HUES48 (cell line): ENCODE measurements around the gene RAB29.
A peak's percentile ranks its signal among the peaks of the same experiment; 100 is the strongest.

Source experiments
- H3K27ac ChIP-seq: one replicate; pipeline ENCODE4 v1.7.0; 2013; ENCODE audit warnings: low read depth, low read length, inconsistent platforms
- H3K27me3 ChIP-seq: 2 replicates; pipeline ENCODE4 v1.6.1; 2013; ENCODE audit warnings: mild to moderate bottlenecking, low read length; ENCODE audit not compliant: control insufficient read depth, insufficient read depth
- H3K36me3 ChIP-seq: 2 replicates; pipeline ENCODE4 v1.6.1; 2013; ENCODE audit warnings: low read length; ENCODE audit not compliant: control insufficient read depth, insufficient read depth
- H3K4me1 ChIP-seq: 2 replicates; pipeline ENCODE4 v1.6.1; 2013; ENCODE audit warnings: mild to moderate bottlenecking, low read length; ENCODE audit not compliant: control insufficient read depth, insufficient read depth
- H3K4me3 ChIP-seq: 2 replicates; pipeline ENCODE4 v1.5.1; 2013; ENCODE audit warnings: mild to moderate bottlenecking, low read depth, low read length
- H3K9ac ChIP-seq: 2 replicates; pipeline ENCODE4 v1.6.1; 2013; ENCODE audit warnings: mild to moderate bottlenecking, low read depth, low read length, moderate library complexity
- H3K9me3 ChIP-seq: 2 replicates; pipeline ENCODE4 v1.6.1; 2013; ENCODE audit warnings: low read length; ENCODE audit not compliant: control insufficient read depth, insufficient read depth

RAB29 gene

DNA sequence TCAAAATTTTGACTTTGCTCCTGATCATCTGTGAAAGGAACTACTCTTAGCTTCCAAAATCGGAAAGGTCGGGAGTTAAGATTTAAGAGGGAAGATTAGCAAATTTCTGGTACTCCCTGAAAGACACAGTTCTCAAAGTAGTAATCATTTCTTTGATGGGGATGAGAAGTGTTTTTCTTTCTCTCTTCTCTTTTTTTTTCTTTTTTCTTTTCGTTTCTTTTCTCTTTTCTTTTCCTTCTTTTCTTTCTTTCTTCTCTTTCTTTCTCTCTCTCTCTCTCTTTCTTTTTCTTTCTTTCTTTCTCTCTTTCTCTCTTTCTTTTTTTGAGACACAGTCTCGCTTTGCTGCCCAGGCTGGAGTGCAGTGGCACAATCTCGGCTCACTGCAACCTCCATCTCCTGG, 5.1 kb upstream of the RAB29 start:
- H3K9ac ChIP-seq = no peak overlapping the region
- H3K36me3 ChIP-seq = no peaks in the 10 kb centered on the region
- peaks cover 10% of the 10 kb centered on the region; the same call in 1 of the 2 replicates for H3K27me3 ChIP-seq
- H3K4me1 ChIP-seq = no peaks in the 10 kb centered on the region
- H3K9me3 ChIP-seq = no peaks in the 10 kb centered on the region; the same call in 1 of the 2 replicates
- H3K27ac ChIP-seq = no peak overlapping the region
- no peak overlapping the region for H3K4me3 ChIP-seq

DNA sequence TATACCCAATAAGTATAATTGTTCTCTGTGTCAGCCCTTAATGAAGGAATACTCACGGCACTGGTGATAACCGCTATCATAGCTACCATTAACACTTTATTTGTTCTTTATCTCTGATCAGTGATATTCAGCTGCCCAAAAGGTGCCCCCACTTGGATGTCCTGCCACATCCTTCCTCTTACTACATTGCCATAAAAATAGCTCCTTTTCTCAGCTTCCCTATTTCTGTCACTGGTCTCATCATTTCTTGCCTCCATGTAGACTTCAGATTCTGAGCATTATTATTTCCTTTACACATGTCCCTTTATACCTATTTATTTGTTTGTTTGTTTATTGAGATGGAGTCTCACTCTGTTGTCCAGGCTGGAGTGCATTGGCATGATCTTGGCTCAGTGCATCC, 2.7 kb upstream of the RAB29 start:
- no peaks in the 10 kb centered on the region for H3K36me3 ChIP-seq
- no peak overlapping the region for H3K4me3 ChIP-seq
- H3K27me3 ChIP-seq = peaks cover 29% of the 10 kb centered on the region
- no peak overlapping the region for H3K27ac ChIP-seq
- H3K9me3 ChIP-seq = no peaks in the 10 kb centered on the region; the same call in 1 of the 2 replicates
- peaks cover 7% of the 10 kb centered on the region; the same call in 1 of the 2 replicates for H3K4me1 ChIP-seq
- H3K9ac ChIP-seq = no peak overlapping the region

DNA sequence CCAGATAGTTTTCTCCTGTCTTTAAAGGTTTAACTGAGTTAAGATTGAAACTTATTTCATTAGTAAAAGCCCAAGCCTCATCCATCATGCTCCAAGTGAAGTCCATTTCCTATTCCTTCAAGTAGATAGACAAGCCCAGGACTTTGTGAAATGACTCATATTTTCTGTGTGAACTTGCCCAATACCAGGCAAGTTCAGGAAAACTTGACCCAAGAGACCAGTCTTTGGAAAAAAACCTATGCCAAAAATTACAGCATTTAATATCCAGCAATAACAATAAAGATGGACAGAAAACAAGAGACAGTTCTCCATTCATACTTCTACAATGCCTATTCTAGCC, 405 bp upstream of the RAB29 start:
- Histone ChIP-seq H3K9ac (no peak overlapping the region), H3K27me3 (peaks cover 29% of the 10 kb centered on the region), H3K36me3 (no peaks in the 10 kb centered on the region), H3K4me1 (peaks cover 7% of the 10 kb centered on the region; the same call in 1 of the 2 replicates), H3K4me3 (0 out of 2 replicates have a peak overlapping the region, but pooled peaks have one; percentile 33), H3K27ac (no peak overlapping the region), H3K9me3 (no peaks in the 10 kb centered on the region; the same call in 1 of the 2 replicates)

DNA sequence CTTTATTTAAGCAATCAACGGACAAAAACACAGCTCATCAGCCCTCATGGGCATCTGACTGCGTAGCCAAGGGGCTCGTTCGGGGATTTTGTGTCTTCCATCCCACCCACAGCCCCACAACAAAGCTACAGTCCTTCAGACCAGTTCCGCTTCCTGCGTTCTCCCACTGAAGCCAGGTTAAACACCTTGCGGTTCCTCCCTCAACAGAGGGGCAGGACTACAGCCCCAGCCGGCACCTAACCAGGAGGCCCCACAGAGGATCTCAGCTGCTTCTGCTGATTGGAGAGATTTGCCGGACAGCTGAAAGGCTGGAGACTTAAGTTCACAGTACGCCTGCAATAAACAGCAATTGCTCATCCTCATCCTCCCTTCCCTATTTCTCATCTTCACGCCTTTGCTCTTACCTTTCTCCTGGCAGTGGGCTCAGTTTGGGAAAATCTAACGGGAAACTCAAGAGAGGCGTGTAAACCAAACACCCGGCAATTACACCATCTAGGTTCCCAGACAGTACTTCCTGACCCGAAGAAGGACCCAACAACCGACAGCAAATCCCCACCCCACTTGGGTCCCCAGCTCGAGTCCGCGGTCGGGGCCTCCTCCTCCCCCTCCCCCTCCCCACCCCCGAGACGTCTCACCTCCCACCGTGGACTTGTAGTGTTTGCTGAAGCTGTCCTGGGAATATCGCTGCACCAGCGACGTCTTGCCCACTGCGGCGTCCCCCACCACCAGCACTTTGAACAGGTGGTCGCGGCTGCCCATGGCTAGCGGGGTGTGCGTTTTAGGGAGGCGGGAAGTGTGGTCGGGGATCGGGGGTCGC, 876 bp downstream of the RAB29 start:
- H3K27me3 ChIP-seq = peaks cover 29% of the 10 kb centered on the region
- peak overlapping the region; percentile 84 for H3K4me3 ChIP-seq
- peaks cover 7% of the 10 kb centered on the region; the same call in 1 of the 2 replicates for H3K4me1 ChIP-seq
- no peaks in the 10 kb centered on the region; the same call in 1 of the 2 replicates for H3K9me3 ChIP-seq
- H3K27ac ChIP-seq = no peak overlapping the region
- H3K9ac ChIP-seq = no peak overlapping the region
- no peaks in the 10 kb centered on the region for H3K36me3 ChIP-seq

DNA sequence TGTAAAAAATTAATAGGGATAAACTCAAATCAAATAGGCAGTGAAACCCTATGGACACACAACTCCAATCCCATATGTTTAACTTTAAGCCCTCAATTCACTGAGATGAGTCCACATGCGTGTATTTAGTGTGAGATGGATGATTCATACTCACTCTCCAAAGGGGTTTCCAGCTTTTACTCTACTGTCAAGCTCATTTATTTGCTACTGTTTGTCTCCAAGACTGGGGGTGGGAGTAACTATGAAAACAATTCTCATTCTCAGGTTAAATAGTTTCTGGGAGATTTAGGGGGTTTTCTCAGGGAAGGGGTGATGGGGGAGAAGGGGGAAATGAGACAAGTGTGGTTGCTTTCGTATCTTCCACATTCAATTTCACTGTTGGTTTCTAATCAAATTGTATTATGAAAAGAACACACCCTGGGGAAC, 2.7 kb downstream of the RAB29 start:
- no peaks in the 10 kb centered on the region; the same call in 1 of the 2 replicates for H3K9me3 ChIP-seq
- no peak overlapping the region for H3K27ac ChIP-seq
- peaks cover 29% of the 10 kb centered on the region for H3K27me3 ChIP-seq
- H3K36me3 ChIP-seq = no peaks in the 10 kb centered on the region
- H3K4me1 ChIP-seq = peaks cover 7% of the 10 kb centered on the region; the same call in 1 of the 2 replicates
- H3K4me3 ChIP-seq = no peak overlapping the region
- no peak overlapping the region for H3K9ac ChIP-seq

DNA sequence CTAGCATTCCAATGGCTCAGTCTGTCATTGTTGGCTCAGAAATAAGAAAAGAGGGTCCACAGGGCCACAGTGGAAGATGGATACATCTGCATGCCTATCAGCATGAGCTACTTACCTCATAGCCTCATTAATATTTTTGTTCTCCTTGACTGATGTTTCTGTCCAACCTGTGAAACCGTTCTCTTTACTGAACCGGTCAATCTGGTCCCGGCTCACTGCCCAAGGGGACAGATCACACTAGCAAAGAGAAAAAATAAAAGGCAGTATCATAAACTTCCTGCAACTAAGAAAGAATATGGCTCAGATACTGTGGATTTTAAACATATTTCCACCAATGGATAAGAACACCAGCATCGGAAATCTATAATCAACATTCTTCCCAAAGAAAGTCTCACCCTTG, 4.7 kb downstream of the RAB29 start:
- H3K27me3 ChIP-seq = peaks cover 21% of the 10 kb centered on the region
- H3K27ac ChIP-seq = no peak overlapping the region
- no peak overlapping the region for H3K9ac ChIP-seq
- no peaks in the 10 kb centered on the region for H3K9me3 ChIP-seq
- H3K4me3 ChIP-seq = no peak overlapping the region
- peaks cover 7% of the 10 kb centered on the region; the same call in 1 of the 2 replicates for H3K4me1 ChIP-seq
- H3K36me3 ChIP-seq = no peaks in the 10 kb centered on the region

DNA sequence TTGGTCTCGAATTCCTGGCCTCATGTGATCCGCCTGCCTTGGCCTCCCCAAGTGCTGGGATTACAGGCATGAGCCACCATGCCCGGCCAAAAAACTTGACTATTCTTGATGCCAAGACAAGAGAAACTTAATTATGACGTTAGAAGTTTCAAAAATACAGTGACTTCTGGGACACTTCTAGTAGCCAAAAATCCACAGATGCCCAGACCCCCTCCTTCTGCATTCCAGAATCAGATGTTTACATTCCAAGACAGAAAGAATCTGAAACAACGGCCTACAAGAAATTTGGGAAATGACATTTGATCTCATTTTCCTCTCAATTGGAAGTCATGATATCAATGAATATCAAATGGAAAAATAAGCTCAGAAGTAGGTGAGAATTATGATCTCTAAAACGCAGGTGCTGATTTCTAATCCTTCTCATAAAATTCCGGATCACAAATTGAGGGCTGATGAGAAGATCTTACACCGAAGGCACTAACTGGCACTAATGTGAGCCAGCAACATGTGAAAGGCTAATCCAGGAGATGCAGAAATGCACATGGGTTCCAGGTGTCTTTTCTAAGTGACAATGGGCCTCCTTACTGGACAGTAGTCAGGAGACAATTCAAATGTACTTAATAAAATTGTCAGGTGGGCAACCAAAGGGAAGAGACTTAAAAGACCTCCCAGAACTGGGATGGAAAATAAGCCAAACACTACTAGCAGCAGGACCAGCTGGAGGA, 5.5 kb downstream of the RAB29 start:
- H3K36me3 ChIP-seq = no peaks in the 10 kb centered on the region
- H3K9ac ChIP-seq = no peak overlapping the region
- no peak overlapping the region for H3K4me3 ChIP-seq
- no peaks in the 10 kb centered on the region for H3K9me3 ChIP-seq
- H3K27me3 ChIP-seq = peaks cover 15% of the 10 kb centered on the region
- no peak overlapping the region for H3K27ac ChIP-seq
- H3K4me1 ChIP-seq = peaks cover 7% of the 10 kb centered on the region; the same call in 1 of the 2 replicates

DNA sequence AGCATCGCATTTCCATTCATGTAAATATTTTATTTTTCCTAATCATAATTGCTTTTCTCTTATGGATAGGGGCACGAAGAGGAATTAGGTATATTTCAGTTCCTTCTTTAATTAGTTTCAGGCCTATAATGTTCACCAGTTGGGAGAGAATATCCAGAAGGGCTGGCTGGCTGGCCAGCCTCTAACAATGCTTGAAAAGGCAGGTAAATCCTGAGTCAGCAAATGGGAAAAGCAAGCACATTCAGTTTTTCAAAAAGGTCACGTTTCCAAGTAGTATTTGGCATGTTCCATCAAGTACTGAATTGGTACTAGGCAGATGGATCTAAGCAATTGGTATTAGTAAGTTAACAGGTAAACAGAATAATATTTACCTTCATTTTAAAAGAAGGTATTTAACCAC, 8.0 kb downstream of the RAB29 start:
- no peaks in the 10 kb centered on the region for H3K9me3 ChIP-seq
- no peak overlapping the region for H3K27ac ChIP-seq
- H3K4me1 ChIP-seq = no peaks in the 10 kb centered on the region
- no peak overlapping the region for H3K4me3 ChIP-seq
- no peaks in the 10 kb centered on the region for H3K27me3 ChIP-seq
- H3K9ac ChIP-seq = no peak overlapping the region
- H3K36me3 ChIP-seq = no peaks in the 10 kb centered on the region

DNA sequence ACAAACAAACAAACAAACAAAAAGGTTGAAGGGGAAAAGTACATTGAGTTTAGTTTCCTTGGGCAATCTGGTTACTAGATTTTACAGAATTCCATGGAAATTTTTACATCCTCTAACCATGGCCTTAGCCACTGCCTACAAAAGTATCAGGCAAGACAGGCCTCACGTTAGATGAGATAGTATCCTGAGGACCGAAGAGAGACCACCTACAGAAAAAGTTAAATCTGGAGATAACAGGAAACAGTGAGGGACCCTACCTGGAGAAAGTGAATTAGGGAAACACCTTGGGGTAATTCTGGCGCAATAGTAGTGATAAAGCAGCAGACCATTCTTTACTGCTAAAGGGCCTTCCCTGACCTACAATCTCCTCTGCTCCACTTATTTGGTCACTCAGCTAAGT, 8.7 kb downstream of the RAB29 start:
- Histone ChIP-seq H3K9ac (no peak overlapping the region), H3K4me1 (no peaks in the 10 kb centered on the region), H3K27ac (no peak overlapping the region), H3K9me3 (no peaks in the 10 kb centered on the region), H3K27me3 (no peaks in the 10 kb centered on the region), H3K4me3 (no peak overlapping the region), H3K36me3 (no peaks in the 10 kb centered on the region)

DNA sequence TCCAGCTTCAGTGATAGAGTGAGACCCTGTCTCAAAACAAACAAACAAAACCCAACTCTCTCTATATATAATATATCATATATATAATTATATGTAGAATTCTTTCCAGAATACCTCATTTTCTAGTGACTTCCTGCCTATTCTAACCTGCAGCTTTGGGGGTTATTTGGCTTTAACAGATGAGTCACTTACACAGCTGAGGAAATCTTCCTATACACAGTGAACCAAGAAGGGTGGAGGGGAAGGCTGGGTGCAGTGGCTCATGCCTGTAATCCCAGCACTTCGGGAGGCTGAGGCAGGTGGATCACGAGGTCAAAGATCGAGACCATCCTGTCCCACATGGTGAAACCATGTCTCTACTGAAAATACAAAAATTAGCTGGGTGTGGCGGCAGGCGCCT, 9.2 kb downstream of the RAB29 start:
- H3K27me3 ChIP-seq = no peaks in the 10 kb centered on the region
- no peaks in the 10 kb centered on the region for H3K36me3 ChIP-seq
- no peak overlapping the region for H3K4me3 ChIP-seq
- H3K9me3 ChIP-seq = no peaks in the 10 kb centered on the region
- H3K4me1 ChIP-seq = no peaks in the 10 kb centered on the region
- H3K27ac ChIP-seq = no peak overlapping the region
- no peak overlapping the region for H3K9ac ChIP-seq

DNA sequence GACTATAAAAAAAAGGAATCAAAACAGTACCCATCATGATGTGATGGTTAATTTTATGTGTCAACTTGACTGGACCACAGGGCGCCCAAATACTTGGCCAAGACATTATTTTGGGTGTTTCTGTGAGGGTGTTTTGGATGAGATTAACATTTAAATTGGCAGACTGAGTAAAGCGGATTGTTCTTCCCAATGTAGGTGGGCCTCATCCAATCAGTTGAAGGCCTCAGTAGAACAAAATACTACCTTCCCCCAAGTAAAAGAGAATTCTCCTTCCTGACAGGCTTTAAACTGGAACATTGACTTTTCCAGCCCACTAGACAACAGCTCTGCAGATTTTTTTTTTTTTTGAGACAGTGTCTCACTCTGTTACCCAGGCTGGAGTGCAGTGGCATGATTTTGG, 10.7 kb downstream of the RAB29 start:
- no peak overlapping the region for H3K4me3 ChIP-seq

More for the DNA sequence above, 10.7 kb downstream of the RAB29 start:
- H3K27ac ChIP-seq = no peak overlapping the region
- H3K9me3 ChIP-seq = no peaks in the 10 kb centered on the region
- H3K4me1 ChIP-seq = no peaks in the 10 kb centered on the region
- H3K27me3 ChIP-seq = no peaks in the 10 kb centered on the region
- no peak overlapping the region for H3K9ac ChIP-seq
- H3K36me3 ChIP-seq = no peaks in the 10 kb centered on the region
